SW480 (cell line): Measurements from ENCODE around the gene NAA20.

Experiments used
- DNase-seq: peaks from one replicate; pipeline ENCODE4 v3.0.0-alpha.2; 2016; ENCODE audit warnings: low spot score

The NAA20 gene

DNA sequence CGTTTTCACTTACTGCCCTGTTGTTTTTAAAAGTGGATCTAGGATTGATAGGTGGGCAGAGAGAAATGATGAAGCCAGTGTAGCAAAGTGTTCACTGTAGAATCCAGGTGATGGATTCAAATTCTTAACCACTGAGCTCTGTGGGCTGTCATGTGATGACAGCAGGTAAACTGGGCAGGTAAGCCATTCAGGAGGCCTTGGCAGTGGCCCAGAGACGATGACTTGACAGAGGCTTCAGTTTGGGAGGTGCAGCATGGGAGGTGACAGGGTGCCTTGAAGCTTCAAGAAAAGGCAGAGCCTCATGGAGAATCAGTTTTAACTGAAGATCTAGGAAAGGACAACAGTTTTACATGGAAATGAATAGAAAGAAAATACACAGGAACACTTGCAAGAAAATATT lies 2.0 kb downstream of the NAA20 start:
- no peak for DNase-seq

- no peak for DNase-seq
These were observed 3.7 kb downstream of the NAA20 start for GRCh38 chr20:20020908-20021307.

DNA sequence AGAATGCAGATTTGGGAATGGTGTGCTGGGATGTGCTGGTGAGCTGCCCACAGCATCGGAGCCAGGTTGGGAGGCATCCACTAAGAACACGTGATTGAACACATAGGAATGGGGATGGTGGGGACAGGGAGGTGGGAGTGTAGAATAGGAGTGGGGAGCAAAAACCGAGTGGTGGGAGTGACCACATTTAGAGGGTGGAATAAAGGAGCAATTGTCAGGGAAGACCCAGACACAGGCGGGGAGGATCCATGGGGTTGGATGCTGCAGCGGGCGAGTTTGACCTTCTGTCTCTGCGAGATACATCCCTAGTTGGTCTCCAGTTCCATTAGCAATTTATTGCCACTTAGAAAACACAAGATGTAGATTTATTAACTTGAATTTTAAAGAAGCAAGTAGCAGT lies 4.7 kb downstream of the NAA20 start:
- DNase-seq = no peak

- no peak for DNase-seq
These were observed 5.3 kb downstream of the NAA20 start for GRCh38 chr20:20022498-20022897.

DNA sequence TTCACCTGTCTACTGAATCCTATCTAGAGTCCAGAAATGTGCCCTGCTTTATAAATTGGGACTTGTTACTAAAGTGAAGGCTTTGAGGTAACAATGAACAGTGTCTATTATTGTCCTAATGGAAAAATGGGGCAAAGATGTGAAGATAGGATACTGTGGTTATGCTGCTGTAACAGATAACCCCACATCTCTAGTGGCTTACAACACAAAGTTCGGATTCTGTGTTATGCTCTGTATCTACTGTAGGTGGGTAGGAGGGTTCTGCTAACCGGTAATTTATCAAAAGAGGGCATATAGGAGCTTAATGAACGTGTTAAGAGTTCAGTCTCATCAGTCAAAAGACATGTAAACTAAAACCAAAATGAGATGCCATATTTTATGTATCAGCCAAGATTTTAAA lies 6.2 kb downstream of the NAA20 start:
- DNase-seq = no peak

GRCh38 chr20:20024942-20025341 lies 7.8 kb downstream of the NAA20 start:
- DNase-seq = no peak

- no peak for DNase-seq
These were observed 10.1 kb downstream of the NAA20 start for GRCh38 chr20:20027284-20027683.

GRCh38 chr20:20031790-20032189 lies 14.6 kb downstream of the NAA20 start:
- no peak for DNase-seq

DNA sequence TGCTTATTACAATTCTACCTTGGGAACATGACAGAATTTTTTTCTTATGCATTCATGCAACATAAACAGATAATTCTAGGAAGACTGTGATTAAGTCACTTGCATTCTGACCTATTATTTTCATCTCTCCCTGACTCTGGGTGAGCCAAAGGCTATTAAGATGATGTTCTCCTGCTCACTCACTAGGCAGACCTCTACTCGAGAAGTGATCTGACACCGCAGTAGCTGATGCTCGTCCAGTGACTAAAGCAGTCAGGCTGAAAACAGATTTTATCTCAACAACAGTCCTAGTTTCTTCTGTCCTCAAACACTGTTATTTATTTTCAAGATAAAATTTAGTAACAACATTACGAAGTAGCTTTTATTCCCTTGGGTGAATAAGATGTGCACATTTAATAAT lies 17.3 kb downstream of the NAA20 start:
- no peak for DNase-seq

GRCh38 chr20:20036756-20037155 lies 19.6 kb downstream of the NAA20 start:
- DNase-seq = no peak

- no peak for DNase-seq
These were observed 20.8 kb downstream of the NAA20 start for GRCh38 chr20:20037960-20038359.

- DNase-seq = no peak
These were observed 21.4 kb downstream of the NAA20 start for GRCh38 chr20:20038586-20038985.

DNA sequence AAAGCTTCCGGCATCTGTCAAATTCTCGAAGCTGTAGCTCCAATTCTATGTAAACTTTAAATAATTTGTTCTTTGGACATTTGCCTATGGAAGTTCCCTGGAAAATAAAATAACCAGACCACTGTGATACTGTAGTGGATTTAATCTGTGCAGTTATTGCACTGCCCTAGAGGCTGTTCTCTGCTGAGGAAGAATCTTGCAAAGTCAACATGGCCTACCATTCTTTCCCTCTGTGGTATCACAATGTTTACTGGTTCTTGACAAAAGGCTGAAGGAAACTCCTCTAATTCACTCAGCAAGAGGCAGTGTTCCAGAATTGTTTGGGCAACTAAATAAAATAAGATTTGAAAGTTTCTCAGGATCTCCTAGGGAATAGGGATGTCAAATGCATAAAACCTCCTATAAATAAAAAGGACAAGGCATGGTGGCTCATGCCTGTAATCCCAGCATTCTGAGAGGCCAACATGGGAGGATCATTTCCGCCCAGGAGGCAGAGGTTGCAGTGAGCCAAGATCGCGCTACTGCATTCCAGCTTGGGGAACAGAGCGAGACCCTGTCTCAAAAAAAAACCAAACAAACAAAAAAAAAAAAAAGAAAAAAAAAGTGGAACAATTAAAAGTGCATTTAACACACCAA lies 22.7 kb downstream of the NAA20 start:
- no peak for DNase-seq

- no peak for DNase-seq
These were observed 34.6 kb downstream of the NAA20 start for GRCh38 chr20:20051767-20052073.

- DNase-seq = peak; percentile 99
These were observed 35.2 kb downstream of the NAA20 start, which contains the start of the genes CFAP61 and CRNKL1 for GRCh38 chr20:20052074-20052970. CFAP61 (plus strand) TSS chr20:20052532; CDS start chr20:20056654, 4,122 bp downstream. CRNKL1 (minus strand) TSS chr20:20052466; CDS start chr20:20052342, 124 bp downstream.

GRCh38 chr20:20060234-20060998 lies 43.3 kb downstream of the NAA20 start:
- no peak for DNase-seq

DNA sequence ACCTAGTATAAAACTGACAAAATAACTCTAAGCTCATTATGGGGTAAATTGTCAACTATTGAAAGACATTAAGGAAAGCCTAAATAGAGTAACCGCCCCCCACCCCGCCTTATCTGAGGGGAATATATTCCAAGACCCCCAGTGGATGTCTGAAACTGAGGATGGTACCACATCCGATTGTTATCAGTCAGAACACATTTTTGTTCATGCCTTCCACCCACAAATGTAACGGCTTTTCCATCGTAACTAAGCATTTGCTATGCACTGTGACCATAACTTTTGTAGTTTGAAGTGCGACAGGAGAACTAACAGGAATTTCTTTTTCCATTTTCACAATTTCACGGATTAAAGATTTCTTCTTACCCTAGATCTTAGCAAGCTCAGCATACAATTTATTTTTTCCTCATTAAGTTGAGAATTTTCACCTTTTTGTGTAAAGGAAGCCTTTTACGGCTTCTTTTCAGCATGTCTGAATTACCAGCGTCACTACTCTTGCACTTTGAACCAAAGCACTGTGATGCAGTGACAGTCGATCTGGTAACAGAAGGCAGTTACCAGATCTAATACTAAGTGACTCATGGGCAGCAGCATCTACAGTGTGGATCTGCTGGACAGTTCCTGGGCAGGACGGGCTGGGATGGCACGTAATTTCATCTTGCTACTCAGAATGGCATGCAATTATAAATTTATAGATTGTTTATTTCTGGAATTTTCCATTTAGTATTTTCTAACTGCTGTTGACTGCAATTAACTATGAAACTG lies 47.0 kb downstream of the NAA20 start:
- no peak for DNase-seq

- DNase-seq = no peak
These were observed 48.2 kb downstream of the NAA20 start for GRCh38 chr20:20065361-20065760.

- DNase-seq = no peak
These were observed 53.9 kb downstream of the NAA20 start for GRCh38 chr20:20070871-20071726.

DNA sequence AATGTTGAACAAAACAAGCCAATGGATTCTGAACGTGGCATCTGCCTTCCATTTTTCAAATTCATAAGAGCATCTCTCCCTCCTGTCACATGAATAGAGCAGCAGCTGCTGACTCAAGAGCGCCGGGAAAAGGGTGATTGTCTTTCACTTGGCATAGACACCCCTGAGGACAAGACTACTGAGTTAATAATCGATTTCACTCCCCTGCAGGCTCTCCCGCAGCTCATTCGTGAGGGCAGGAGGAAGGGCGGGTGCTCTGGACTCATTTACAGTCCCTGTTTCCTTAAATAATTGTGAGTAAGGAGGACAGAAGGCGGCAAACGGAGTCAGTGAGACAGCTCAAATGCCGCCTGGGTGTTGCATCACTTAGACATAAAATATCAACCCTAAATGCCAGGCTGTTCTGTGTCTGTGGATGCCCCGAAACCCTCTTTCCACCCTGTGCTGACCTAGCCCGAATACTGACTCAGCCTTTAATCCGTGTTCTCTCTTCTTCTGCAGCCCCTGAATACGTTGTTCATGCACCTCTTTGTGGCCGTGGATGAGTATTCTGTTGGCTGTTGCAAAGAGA lies 56.7 kb downstream of the NAA20 start:
- no peak for DNase-seq

- DNase-seq = no peak
These were observed 57.9 kb downstream of the NAA20 start for GRCh38 chr20:20075032-20075431.
